AG08395 (cell line): Measurements from ENCODE around the gene ACBD7.

Experiments used
- DNase-seq: peaks from one replicate; pipeline ENCODE4 v3.0.0; 2012; ENCODE audit warnings: mixed read lengths, low spot score

ACBD7 gene

GRCh38 chr10:15088428-15089261 is at the start of gene ACBD7:
TSS of gene ACBD7 (minus strand) at chr10:15088776. CDS start at chr10:15088728, 48 bp downstream.
- DNase-seq = peak; percentile 95

GRCh38 chr10:15137636-15138035 is 49.1 kb upstream of the ACBD7 start:
- DNase-seq = no peak

GRCh38 chr10:15137036-15137359 is 48.4 kb upstream of the ACBD7 start:
- DNase-seq = no peak

- DNase-seq = no peak
These were observed 47.8 kb upstream of the ACBD7 start for GRCh38 chr10:15136129-15137035.

- no peak for DNase-seq
These were observed 42.8 kb upstream of the ACBD7 start for GRCh38 chr10:15131330-15131729.

GRCh38 chr10:15124908-15125307 is 36.3 kb upstream of the ACBD7 start:
- DNase-seq = no peak

GRCh38 chr10:15124190-15124589 is 35.6 kb upstream of the ACBD7 start:
- no peak for DNase-seq

- DNase-seq = peak; percentile 18
These were observed 35.2 kb upstream of the ACBD7 start for GRCh38 chr10:15123749-15124184.

- DNase-seq = no peak
These were observed 34.0 kb upstream of the ACBD7 start for GRCh38 chr10:15122477-15123030.

- no peak for DNase-seq
These were observed 33.1 kb upstream of the ACBD7 start for GRCh38 chr10:15121707-15122106.

- DNase-seq = peak; percentile 39
These were observed 31.9 kb upstream of the ACBD7 start for GRCh38 chr10:15120523-15120922.

GRCh38 chr10:15118615-15119014 is 30.0 kb upstream of the ACBD7 start:
- DNase-seq = no peak

GRCh38 chr10:15116225-15116624 is 27.6 kb upstream of the ACBD7 start:
- DNase-seq = no peak

- DNase-seq = no peak
These were observed 25.2 kb upstream of the ACBD7 start for GRCh38 chr10:15113766-15114165.

GRCh38 chr10:15112657-15113056 is 24.1 kb upstream of the ACBD7 start:
- DNase-seq = no peak

- peak; percentile 73 for DNase-seq
These were observed 17.9 kb upstream of the ACBD7 start for GRCh38 chr10:15106352-15107013.

- no peak for DNase-seq
These were observed 14.9 kb upstream of the ACBD7 start for GRCh38 chr10:15103513-15103912.

- DNase-seq = no peak
These were observed 11.3 kb upstream of the ACBD7 start for GRCh38 chr10:15099886-15100285.

- peak; percentile 100 for DNase-seq
These were observed 8.6 kb upstream of the ACBD7 start, which contains the start of gene RPP38 for GRCh38 chr10:15097011-15097812. TSS of gene RPP38 (plus strand) at chr10:15097355. CDS start at chr10:15103315, 5,960 bp downstream.

- no peak for DNase-seq
These were observed 8.1 kb upstream of the ACBD7 start for GRCh38 chr10:15096661-15097010.

GRCh38 chr10:15092855-15093408 is 4.4 kb upstream of the ACBD7 start:
- DNase-seq = no peak
